EL (cell line): ENCODE data around the gene ASRGL1.
"Not testable (repeated sequence)": the region's sequence is repeated elsewhere in the genome, so short reads cannot be mapped to it uniquely, and the experiment has no call there.

Source experiments
- DNase-seq: peaks from one replicate; pipeline ENCODE4 v3.0.0-alpha.2; 2016

Gene ASRGL1

GRCh38 chr11:62353841-62354240 lies 16.6 kb downstream of the ASRGL1 start:
- DNase-seq, result no peak

GRCh38 chr11:62358273-62358672 lies 21.0 kb downstream of the ASRGL1 start:
- DNase-seq, result no peak

- no peak for DNase-seq
Observed at GRCh38 chr11:62359475-62359874, 22.2 kb downstream of the ASRGL1 start.

- DNase-seq, result no peak
Observed at GRCh38 chr11:62360685-62361084, 23.4 kb downstream of the ASRGL1 start.

- not testable (repeated sequence) for DNase-seq
Observed at GRCh38 chr11:62368861-62369477, 31.7 kb downstream of the ASRGL1 start.

GRCh38 chr11:62370743-62371440 lies 33.6 kb downstream of the ASRGL1 start:
- peak; percentile 12 for DNase-seq

GRCh38 chr11:62372871-62373270 lies 35.6 kb downstream of the ASRGL1 start:
- DNase-seq, result no peak

GRCh38 chr11:62373464-62374119 lies 36.3 kb downstream of the ASRGL1 start:
- no peak for DNase-seq

- DNase-seq, result no peak
Observed at GRCh38 chr11:62374801-62375200, 37.6 kb downstream of the ASRGL1 start.

- peak; percentile 51 for DNase-seq
Observed at GRCh38 chr11:62378459-62379063, 41.3 kb downstream of the ASRGL1 start.

- DNase-seq, result not testable (repeated sequence)
Observed at GRCh38 chr11:62379586-62379985, 42.3 kb downstream of the ASRGL1 start.

- DNase-seq, result peak; percentile 74
Observed at GRCh38 chr11:62380821-62381245, 43.6 kb downstream of the ASRGL1 start.

GRCh38 chr11:62383822-62384221 lies 46.6 kb downstream of the ASRGL1 start:
- DNase-seq, result no peak

GRCh38 chr11:62386083-62386482 lies 48.8 kb downstream of the ASRGL1 start:
- not testable (repeated sequence) for DNase-seq

- no peak for DNase-seq
Observed at GRCh38 chr11:62387381-62387780, 50.1 kb downstream of the ASRGL1 start.

- no peak for DNase-seq
Observed at GRCh38 chr11:62388999-62389398, 51.8 kb downstream of the ASRGL1 start.

GRCh38 chr11:62390237-62390636 lies 53.0 kb downstream of the ASRGL1 start:
- DNase-seq, result no peak

GRCh38 chr11:62390722-62391121 lies 53.5 kb downstream of the ASRGL1 start:
- DNase-seq, result no peak

GRCh38 chr11:62391642-62392425 lies 54.6 kb downstream of the ASRGL1 start:
- DNase-seq, result no peak

GRCh38 chr11:62392506-62392905 lies 55.3 kb downstream of the ASRGL1 start:
- no peak for DNase-seq

GRCh38 chr11:62393061-62393611 lies 55.9 kb downstream of the ASRGL1 start:
- DNase-seq, result no peak

GRCh38 chr11:62393735-62394134 lies 56.5 kb downstream of the ASRGL1 start:
- no peak for DNase-seq
